H9 (cell line): Measurements from ENCODE around the gene PDE6H. TPM values are rescaled to one million over a fixed set of nuclear protein-coding genes. Genes with fewer than 3 reads are reported as not detected.

Experiments
- DNase-seq: peaks from one replicate; pipeline ENCODE4 v3.0.0-alpha.2; 2017
- H2AFZ ChIP-seq: one replicate; pipeline ENCODE4 v1.6.1; 2013; ENCODE audit warnings: mild to moderate bottlenecking, low read length, control low read depth, moderate library complexity
- H2AK5ac ChIP-seq: 2 replicates; pipeline ENCODE4 v1.6.1; 2013; ENCODE audit warnings: low read length, control low read depth, mixed read lengths; ENCODE audit not compliant: insufficient read length
- H2BK120ac ChIP-seq: one replicate; pipeline ENCODE4 v1.6.1; 2013; ENCODE audit warnings: low read depth, mild to moderate bottlenecking, low read length, control low read depth, inconsistent platforms; ENCODE audit not compliant: poor library complexity, severe bottlenecking
- H2BK12ac ChIP-seq: 2 replicates; pipeline ENCODE4 v1.6.1; 2013; ENCODE audit warnings: low read length, control low read depth, mixed read lengths, low read depth; ENCODE audit not compliant: insufficient read length
- H2BK15ac ChIP-seq: 2 replicates; pipeline ENCODE4 v1.6.1; 2013; ENCODE audit warnings: low read depth, low read length, control low read depth
- H2BK20ac ChIP-seq: one replicate; pipeline ENCODE4 v1.6.1; 2013; ENCODE audit warnings: low read depth, mild to moderate bottlenecking, low read length, control low read depth, inconsistent platforms; ENCODE audit not compliant: poor library complexity, severe bottlenecking
- H2BK5ac ChIP-seq: 2 replicates; pipeline ENCODE4 v1.6.1; 2013; ENCODE audit warnings: low read length, control low read depth, mixed read lengths; ENCODE audit not compliant: insufficient read length
- H3K14ac ChIP-seq: 2 replicates; pipeline ENCODE4 v1.6.1; 2013; ENCODE audit warnings: low read length, control low read depth; ENCODE audit not compliant: insufficient read depth
- H3K18ac ChIP-seq: 2 replicates; pipeline ENCODE4 v1.6.1; 2013; ENCODE audit warnings: low read depth, mild to moderate bottlenecking, mixed read lengths, low read length, control low read depth; ENCODE audit not compliant: insufficient read length
- H3K23ac ChIP-seq: 2 replicates; pipeline ENCODE4 v1.6.1; 2013; ENCODE audit warnings: low read length, control low read depth, mixed read lengths, low read depth; ENCODE audit not compliant: insufficient read length
- H3K23me2 ChIP-seq: 2 replicates; pipeline ENCODE4 v1.6.1; 2013; ENCODE audit warnings: low read depth, mild to moderate bottlenecking, mixed read lengths, low read length, control low read depth; ENCODE audit not compliant: insufficient read length, poor library complexity, severe bottlenecking
- H3K27ac ChIP-seq: 2 replicates; pipeline ENCODE4 v1.5.1; 2013; ENCODE audit warnings: low read length, control low read depth, mixed read lengths, low read depth; ENCODE audit not compliant: insufficient read length
- H3K27me3 ChIP-seq: 2 replicates; pipeline ENCODE4 v1.6.1; 2013; ENCODE audit warnings: low read length, control low read depth, inconsistent platforms; ENCODE audit not compliant: insufficient read depth
- H3K4ac ChIP-seq: 2 replicates; pipeline ENCODE4 v1.6.1; 2013; ENCODE audit warnings: low read depth, mild to moderate bottlenecking, control low read depth, inconsistent platforms, low read length, moderate library complexity
- H3K4me1 ChIP-seq: 2 replicates; pipeline ENCODE4 v1.6.1; 2013; ENCODE audit warnings: low read length, control low read depth, inconsistent platforms; ENCODE audit not compliant: insufficient read depth
- H3K4me2 ChIP-seq: 2 replicates; pipeline ENCODE4 v1.6.1; 2013; ENCODE audit warnings: low read length, control low read depth, mixed read lengths; ENCODE audit not compliant: insufficient read length, insufficient read depth
- H3K56ac ChIP-seq: 2 replicates; pipeline ENCODE4 v1.6.1; 2013; ENCODE audit warnings: low read depth, mild to moderate bottlenecking, mixed read lengths, low read length, control low read depth; ENCODE audit not compliant: insufficient read length
- H3K79me1 ChIP-seq: 2 replicates; pipeline ENCODE4 v1.6.1; 2013; ENCODE audit warnings: low read depth, mild to moderate bottlenecking, moderate library complexity, low read length, control low read depth, inconsistent platforms; ENCODE audit not compliant: insufficient read depth, poor library complexity, severe bottlenecking
- H3K79me2 ChIP-seq: 2 replicates; pipeline ENCODE4 v1.6.1; 2013; ENCODE audit warnings: low read length, control low read depth, inconsistent platforms; ENCODE audit not compliant: insufficient read depth
- H3K9ac ChIP-seq: 2 replicates; pipeline ENCODE4 v1.6.1; 2013; ENCODE audit warnings: low read length, control low read depth, mixed read lengths; ENCODE audit not compliant: insufficient read length; ENCODE audit errors: extremely low read depth
- H3K9me3 ChIP-seq: one replicate; pipeline ENCODE4 v1.6.1; 2013; ENCODE audit warnings: low read depth, low read length, inconsistent platforms; ENCODE audit not compliant: control insufficient read depth
- H3T11ph ChIP-seq: one replicate; pipeline ENCODE4 v1.6.1; 2013; ENCODE audit warnings: mild to moderate bottlenecking, low read length, control low read depth, inconsistent platforms
- H4K20me1 ChIP-seq: one replicate; pipeline ENCODE4 v1.6.1; 2013; ENCODE audit not compliant: control insufficient read depth, insufficient read length, insufficient read depth
- H4K5ac ChIP-seq: 2 replicates; pipeline ENCODE4 v1.6.1; 2013; ENCODE audit warnings: low read depth, mild to moderate bottlenecking, mixed read lengths, low read length, control low read depth; ENCODE audit not compliant: insufficient read length
- H4K8ac ChIP-seq: replicated peaks from 2 replicates; pipeline ENCODE4 v1.6.1; 2013; ENCODE audit warnings: low read length, control low read depth, mixed read lengths, low read depth; ENCODE audit not compliant: insufficient read length
- H4K91ac ChIP-seq: 2 replicates; pipeline ENCODE4 v1.6.1; 2013; ENCODE audit warnings: low read depth, mild to moderate bottlenecking, moderate library complexity, mixed read lengths, low read length, control low read depth; ENCODE audit not compliant: insufficient read length
- H3K27ac Mint-ChIP-seq, 3 experiments: 2 replicates in 2 of 3; 3 replicates in 1 of 3; pipeline ENCODE4 v1.8.0; 2020 to 2021; ENCODE audit warnings: mixed read lengths in 3 of 3, mild to moderate bottlenecking in 1 of 3, moderate library complexity in 1 of 3
- H3K27me3 Mint-ChIP-seq: 2 replicates; pipeline ENCODE4 v1.8.0; 2021; ENCODE audit warnings: low read depth, mild to moderate bottlenecking, moderate library complexity, mixed read lengths
- H3K36me3 Mint-ChIP-seq, 3 experiments: 2 replicates in 2 of 3; 3 replicates in 1 of 3; pipeline ENCODE4 v1.8.0; 2020 to 2021; ENCODE audit warnings: low read depth in 3 of 3, mixed read lengths in 3 of 3; ENCODE audit not compliant: insufficient read depth in 1 of 3
- H3K4me1 Mint-ChIP-seq, 2 experiments: 2 replicates each; pipeline ENCODE4 v1.8.0; 2020; ENCODE audit warnings: mixed read lengths in 2 of 2
- H3K4me3 Mint-ChIP-seq, 2 experiments: 2 replicates in 1 of 2; 3 replicates in 1 of 2; pipeline ENCODE4 v1.8.0; 2020 to 2021; ENCODE audit warnings: mild to moderate bottlenecking in 2 of 2, mixed read lengths in 2 of 2, moderate library complexity in 1 of 2
- H3K9me3 Mint-ChIP-seq, 2 experiments: 2 replicates in 1 of 2; 3 replicates in 1 of 2; pipeline ENCODE4 v1.8.0; 2020; ENCODE audit warnings: mild to moderate bottlenecking in 2 of 2, mixed read lengths in 2 of 2, moderate library complexity in 1 of 2
- CTCF ChIP-seq: fragments of 200-600 bp; sonication (generic); conservative IDR thresholded peaks from 3 replicates; pipeline ENCODE4 v1.8.0; 2021; ENCODE audit warnings: antibody characterized with exemption, mild to moderate bottlenecking
- WGBS: extraction: QIAGEN DNeasy Blood & Tissue Kit; methylation state at CpG from one replicate; pipeline ENCODE4 v1.1.7; 2013; ENCODE audit warnings: missing lambda C conversion rate, low lambda C conversion rate, mixed read lengths; ENCODE audit not compliant: insufficient read length; ENCODE audit errors: extremely low coverage; 5-methylcytosine and 5-hydroxymethylcytosine counted together
- total RNA-seq: library from RNA; stranded (reverse); gene quantifications from 2 replicates; pipeline ENCODE4 v1.2.1, GENCODE V29; 2021

Gene PDE6H
- total RNA-seq, 1 experiment from 2014 or later: not detected

- Mint-ChIP-seq H3K4me1 (peaks cover 9 to 16% of the 10 kb centered on the region in 2 experiments), H3K27ac (no peak overlapping the region), H3K36me3 (no peaks in the 10 kb centered on the region; a peak in 1 of 7 replicates), H3K9me3 (peaks cover 0 to 3% of the 10 kb centered on the region in 2 experiments; a peak in 2 of 5 replicates), H3K27me3 (no peaks in the 10 kb centered on the region), H3K4me3 (no peak overlapping the region)
- no peak overlapping the region for H2BK12ac ChIP-seq
- H4K91ac ChIP-seq: no peak overlapping the region
- no peaks in the 10 kb centered on the region for H3K23me2 ChIP-seq
- H4K8ac ChIP-seq: no peak overlapping the region
- no peaks in the 10 kb centered on the region; the same call in 1 of the 2 replicates for H3K4me1 ChIP-seq
- no peak overlapping the region for H2BK20ac ChIP-seq
- H4K20me1 ChIP-seq: no peaks in the 10 kb centered on the region
- H2BK15ac ChIP-seq: no peak overlapping the region
- no peak overlapping the region for H2BK5ac ChIP-seq
- no peak overlapping the region for H2AFZ ChIP-seq
- no peak overlapping the region for H3T11ph ChIP-seq
- H3K9ac ChIP-seq: no peak overlapping the region
- H3K27ac ChIP-seq: no peak overlapping the region
- H3K79me2 ChIP-seq: no peaks in the 10 kb centered on the region
- no peak overlapping the region for H3K4ac ChIP-seq
- H3K4me2 ChIP-seq: no peak overlapping the region
- no peaks in the 10 kb centered on the region for H3K9me3 ChIP-seq
- no peak overlapping the region for H3K23ac ChIP-seq
- no peaks in the 10 kb centered on the region for H3K27me3 ChIP-seq
- no peak overlapping the region for H3K14ac ChIP-seq
- TF ChIP-seq CTCF: no peak
- no peak overlapping the region for H3K18ac ChIP-seq
- no peak overlapping the region for H2BK120ac ChIP-seq
- H3K79me1 ChIP-seq: no peaks in the 10 kb centered on the region
- WGBS: no CpG with 5 or more reads among the region's 1 CpG
- DNase-seq: no peak
- H4K5ac ChIP-seq: no peak overlapping the region
- no peak overlapping the region for H3K56ac ChIP-seq
- H2AK5ac ChIP-seq: no peak overlapping the region
Observed at GRCh38 chr12:15015121-15015520, 42.3 kb downstream of the PDE6H start.
